HFFc6 (cell line): ENCODE data around the gene FAM53A. TPM values are rescaled to one million over a fixed set of nuclear protein-coding genes. Genes with fewer than 3 reads are reported as not detected.

Source experiments
- DNase-seq: peaks from one replicate; pipeline ENCODE4 v3.0.0-alpha.2; 2018
- H3K27ac Mint-ChIP-seq: 2 replicates; pipeline ENCODE4 v1.8.0; 2020; ENCODE audit warnings: mild to moderate bottlenecking, mixed read lengths
- H3K27me3 Mint-ChIP-seq: 2 replicates; pipeline ENCODE4 v1.8.0; 2021; ENCODE audit warnings: mild to moderate bottlenecking, moderate library complexity, mixed read lengths; ENCODE audit not compliant: insufficient read depth
- H3K36me3 Mint-ChIP-seq: 2 replicates; pipeline ENCODE4 v1.8.0; 2021; ENCODE audit warnings: low read depth, mixed read lengths
- H3K4me1 Mint-ChIP-seq: 2 replicates; pipeline ENCODE4 v1.8.0; 2020; ENCODE audit warnings: low read depth, mixed read lengths
- H3K4me3 Mint-ChIP-seq: 2 replicates; pipeline ENCODE4 v1.8.0; 2020; ENCODE audit warnings: mild to moderate bottlenecking, moderate library complexity, mixed read lengths
- H3K9me3 Mint-ChIP-seq: 2 replicates; pipeline ENCODE4 v1.8.0; 2020; ENCODE audit warnings: mild to moderate bottlenecking, mixed read lengths
- CTCF ChIP-seq: fragments of 200-600 bp; sonication (generic); IDR thresholded peaks from 2 replicates; pipeline ENCODE4 v1.5.0; 2021; ENCODE audit warnings: antibody characterized with exemption, mild to moderate bottlenecking
- total RNA-seq, 6 experiments: library from RNA; stranded (reverse); fragmentation: NEBNext Ultra II Directional; extraction: Animal tissue kit (Norgen Biotek cat#: 25700); gene quantifications; 2 replicates in 1 of 6; 3 replicates in 5 of 6; pipeline ENCODE4 v1.2.3, GENCODE V29; 2021

Gene FAM53A
- total RNA-seq, 6 experiments from 2014 or later: 2.3 to 3.2 (median 2.7) TPM

- no peak for TF ChIP-seq CTCF
- no peak for DNase-seq
- Mint-ChIP-seq H3K27me3 (peaks cover 3% of the 10 kb centered on the region; the same call in 1 of the 2 replicates), H3K4me1 (no peaks in the 10 kb centered on the region), H3K4me3 (no peak overlapping the region), H3K36me3 (peaks cover 5% of the 10 kb centered on the region; the same call in 1 of the 2 replicates), H3K9me3 (peaks cover 3% of the 10 kb centered on the region; the same call in 1 of the 2 replicates), H3K27ac (no peak overlapping the region)
Measured at GRCh38 chr4:1647432-1647831, 36.7 kb downstream of the FAM53A start.

DNA sequence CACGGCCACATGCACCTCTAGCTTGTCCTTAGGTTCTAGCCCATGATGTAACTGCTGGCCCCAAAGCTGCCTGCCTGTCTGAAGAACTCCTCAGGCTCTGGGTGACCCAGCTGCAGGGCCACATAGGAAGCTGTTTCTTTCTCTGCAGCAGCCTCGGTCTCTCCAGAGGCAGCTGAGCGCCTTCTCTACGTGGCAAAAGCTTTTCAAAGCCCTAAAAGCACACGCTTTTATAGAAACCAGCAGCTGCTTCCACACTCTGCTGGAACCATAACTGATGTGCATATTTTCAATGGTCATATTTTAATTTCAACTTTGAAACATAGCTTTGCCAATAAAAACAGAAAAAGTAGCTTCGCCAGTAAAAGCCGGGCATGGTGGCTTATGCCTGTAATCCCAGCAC is 37.4 kb downstream of the FAM53A start:
- Mint-ChIP-seq H3K36me3 (peaks cover 5% of the 10 kb centered on the region; the same call in 1 of the 2 replicates), H3K4me3 (no peak overlapping the region), H3K27me3 (peaks cover 3% of the 10 kb centered on the region; the same call in 1 of the 2 replicates), H3K27ac (no peak overlapping the region), H3K4me1 (no peaks in the 10 kb centered on the region), H3K9me3 (peaks cover 3% of the 10 kb centered on the region; the same call in 1 of the 2 replicates)
- no peak for DNase-seq
- no peak for TF ChIP-seq CTCF

GRCh38 chr4:1644891-1645657 is 39.0 kb downstream of the FAM53A start:
- TF ChIP-seq CTCF: no peak
- peaks cover 3% of the 10 kb centered on the region; the same call in 1 of the 2 replicates for H3K27me3 Mint-ChIP-seq
- H3K4me3 Mint-ChIP-seq: no peak overlapping the region
- H3K9me3 Mint-ChIP-seq: peaks cover 2% of the 10 kb centered on the region; the same call in 1 of the 2 replicates
- H3K27ac Mint-ChIP-seq: no peak overlapping the region
- DNase-seq: no peak
- no peaks in the 10 kb centered on the region for H3K4me1 Mint-ChIP-seq
- peaks cover 1% of the 10 kb centered on the region; the same call in 1 of the 2 replicates for H3K36me3 Mint-ChIP-seq

GRCh38 chr4:1643971-1644735 is 40.0 kb downstream of the FAM53A start:
- H3K4me1 Mint-ChIP-seq: no peaks in the 10 kb centered on the region
- no peaks in the 10 kb centered on the region for H3K36me3 Mint-ChIP-seq
- no peak overlapping the region for H3K27ac Mint-ChIP-seq
- H3K9me3 Mint-ChIP-seq: no peaks in the 10 kb centered on the region
- peaks cover 3% of the 10 kb centered on the region; the same call in 1 of the 2 replicates for H3K27me3 Mint-ChIP-seq
- TF ChIP-seq CTCF: no peak
- DNase-seq: no peak
- no peak overlapping the region for H3K4me3 Mint-ChIP-seq

- no peaks in the 10 kb centered on the region for H3K36me3 Mint-ChIP-seq
- H3K9me3 Mint-ChIP-seq: no peaks in the 10 kb centered on the region
- no peak for DNase-seq
- no peaks in the 10 kb centered on the region; the same call in 1 of the 2 replicates for H3K27me3 Mint-ChIP-seq
- H3K4me3 Mint-ChIP-seq: no peak overlapping the region
- H3K4me1 Mint-ChIP-seq: no peaks in the 10 kb centered on the region
- no peak for TF ChIP-seq CTCF
- no peak overlapping the region for H3K27ac Mint-ChIP-seq
Measured at GRCh38 chr4:1642196-1642951, 41.7 kb downstream of the FAM53A start.
